Measurements from ENCODE around the gene SLC9A9. TPM values are rescaled to one million over a fixed set of nuclear protein-coding genes. Genes with fewer than 3 reads are reported as not detected.
"Not testable (repeated sequence)": the region's sequence is repeated elsewhere in the genome, so short reads cannot be mapped to it uniquely, and the experiment has no call there.

Gene SLC9A9
- total RNA-seq, 3 donors from 2014 or later (not counting 1 experiment from before 2014, with no cell fraction given), result 24.0 to 29.1 (median 27.2) TPM

GRCh38 chr3:143884861-143885260 lies 36.6 kb upstream of the SLC9A9 start:
- no peak overlapping the region for H3K4me3 ChIP-seq (ENCODE audit: low read length)

GRCh38 chr3:143883151-143883550 lies 34.9 kb upstream of the SLC9A9 start:
- H3K4me1 ChIP-seq (ENCODE audit: control insufficient read depth, insufficient read depth, low read length), result no peaks in the 10 kb centered on the region
- H3K27me3 Mint-ChIP-seq (ENCODE audit: low read depth in 2 of 2), result peaks cover 22 to 39% of the 10 kb centered on the region in 2 donors
- H3K27me3 ChIP-seq (ENCODE audit: control insufficient read depth, insufficient read depth, low read length), result no peaks in the 10 kb centered on the region
- H3K4me1 Mint-ChIP-seq, result peaks cover 0 to 4% of the 10 kb centered on the region in 2 donors
- no peaks in the 10 kb centered on the region for H3K36me3 Mint-ChIP-seq
- no peak overlapping the region for H3K4me3 ChIP-seq (ENCODE audit: low read length)
- TF ChIP-seq, protein P1, sequence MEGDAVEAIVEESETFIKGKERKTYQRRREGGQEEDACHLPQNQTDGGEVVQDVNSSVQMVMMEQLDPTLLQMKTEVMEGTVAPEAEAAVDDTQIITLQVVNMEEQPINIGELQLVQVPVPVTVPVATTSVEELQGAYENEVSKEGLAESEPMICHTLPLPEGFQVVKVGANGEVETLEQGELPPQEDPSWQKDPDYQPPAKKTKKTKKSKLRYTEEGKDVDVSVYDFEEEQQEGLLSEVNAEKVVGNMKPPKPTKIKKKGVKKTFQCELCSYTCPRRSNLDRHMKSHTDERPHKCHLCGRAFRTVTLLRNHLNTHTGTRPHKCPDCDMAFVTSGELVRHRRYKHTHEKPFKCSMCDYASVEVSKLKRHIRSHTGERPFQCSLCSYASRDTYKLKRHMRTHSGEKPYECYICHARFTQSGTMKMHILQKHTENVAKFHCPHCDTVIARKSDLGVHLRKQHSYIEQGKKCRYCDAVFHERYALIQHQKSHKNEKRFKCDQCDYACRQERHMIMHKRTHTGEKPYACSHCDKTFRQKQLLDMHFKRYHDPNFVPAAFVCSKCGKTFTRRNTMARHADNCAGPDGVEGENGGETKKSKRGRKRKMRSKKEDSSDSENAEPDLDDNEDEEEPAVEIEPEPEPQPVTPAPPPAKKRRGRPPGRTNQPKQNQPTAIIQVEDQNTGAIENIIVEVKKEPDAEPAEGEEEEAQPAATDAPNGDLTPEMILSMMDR (IDR thresholded peaks at IDR 0.05), result no peak
- no peak overlapping the region for H3K27ac ChIP-seq (ENCODE audit: low read length)
- no peak overlapping the region for H3K4me3 Mint-ChIP-seq
- WGBS (ENCODE audit: insufficient coverage), result 83% methylated on average over 2 of the region's 3 CpGs
- intact Hi-C loops (cut with micrococcal nuclease), result no loop called here
- H3K27ac Mint-ChIP-seq, result no peak overlapping the region
- DNase-seq, result no peak
- H3K9me3 Mint-ChIP-seq, result no peaks in the 10 kb centered on the region
- no peaks in the 10 kb centered on the region for H3K36me3 ChIP-seq (ENCODE audit: control insufficient read depth, insufficient read depth, low read length)
- H3K9me3 ChIP-seq (ENCODE audit: control insufficient read depth, insufficient read depth, low read length), result no peaks in the 10 kb centered on the region
- no peak for ATAC-seq

More at GRCh38 chr3:143884861-143885260, 36.6 kb upstream of the SLC9A9 start:
- Mint-ChIP-seq H3K27ac (no peak overlapping the region), H3K4me3 (no peak overlapping the region), H3K4me1 (peaks cover 0 to 4% of the 10 kb centered on the region in 2 donors), H3K9me3 (no peaks in the 10 kb centered on the region), H3K36me3 (no peaks in the 10 kb centered on the region), H3K27me3 (ENCODE audit: low read depth in 2 of 2) (peaks cover 20 to 49% of the 10 kb centered on the region in 2 donors)
- TF ChIP-seq, protein P1 (IDR thresholded peaks at IDR 0.05), result no peak
- no peaks in the 10 kb centered on the region for H3K4me1 ChIP-seq (ENCODE audit: control insufficient read depth, insufficient read depth, low read length)
- intact Hi-C loops (cut with micrococcal nuclease), result no loop called here
- DNase-seq (no peak), ATAC-seq (no peak)
- no peaks in the 10 kb centered on the region for H3K9me3 ChIP-seq (ENCODE audit: control insufficient read depth, insufficient read depth, low read length)
- 81% methylated on average over 3 of the region's 3 CpGs for WGBS (ENCODE audit: insufficient coverage)
- no peaks in the 10 kb centered on the region for H3K27me3 ChIP-seq (ENCODE audit: control insufficient read depth, insufficient read depth, low read length)
- no peak overlapping the region for H3K27ac ChIP-seq (ENCODE audit: low read length)
- H3K36me3 ChIP-seq (ENCODE audit: control insufficient read depth, insufficient read depth, low read length), result no peaks in the 10 kb centered on the region

GRCh38 chr3:143881095-143881494 lies 32.8 kb upstream of the SLC9A9 start:
- H3K4me3 Mint-ChIP-seq, result no peak overlapping the region
- intact Hi-C loops (cut with micrococcal nuclease), result no loop called here
- TF ChIP-seq, protein P1 (IDR thresholded peaks at IDR 0.05), result no peak
- H3K27ac Mint-ChIP-seq, result no peak overlapping the region
- 87% methylated on average over 3 of the region's 3 CpGs for WGBS (ENCODE audit: insufficient coverage)
- Histone ChIP-seq H3K27ac (ENCODE audit: low read length) (no peak overlapping the region), H3K27me3 (ENCODE audit: control insufficient read depth, insufficient read depth, low read length) (no peaks in the 10 kb centered on the region), H3K4me1 (ENCODE audit: control insufficient read depth, insufficient read depth, low read length) (no peaks in the 10 kb centered on the region), H3K36me3 (ENCODE audit: control insufficient read depth, insufficient read depth, low read length) (no peaks in the 10 kb centered on the region), H3K4me3 (ENCODE audit: low read length) (no peak overlapping the region), H3K9me3 (ENCODE audit: control insufficient read depth, insufficient read depth, low read length) (no peaks in the 10 kb centered on the region)
- no peaks in the 10 kb centered on the region for H3K36me3 Mint-ChIP-seq
- peaks cover 0 to 5% of the 10 kb centered on the region in 2 donors for H3K4me1 Mint-ChIP-seq
- DNase-seq, result no peak
- peaks cover 22 to 30% of the 10 kb centered on the region in 2 donors for H3K27me3 Mint-ChIP-seq (ENCODE audit: low read depth in 2 of 2)
- ATAC-seq, result no peak
- no peaks in the 10 kb centered on the region for H3K9me3 Mint-ChIP-seq

GRCh38 chr3:143875546-143875945 lies 27.3 kb upstream of the SLC9A9 start:
- TF ChIP-seq, protein P1 (IDR thresholded peaks at IDR 0.05), result no peak
- ATAC-seq (no peak), DNase-seq (no peak)
- Histone ChIP-seq H3K27ac (ENCODE audit: low read length) (no peak overlapping the region), H3K4me1 (ENCODE audit: control insufficient read depth, insufficient read depth, low read length) (no peaks in the 10 kb centered on the region), H3K27me3 (ENCODE audit: control insufficient read depth, insufficient read depth, low read length) (no peaks in the 10 kb centered on the region), H3K36me3 (ENCODE audit: control insufficient read depth, insufficient read depth, low read length) (no peaks in the 10 kb centered on the region), H3K4me3 (ENCODE audit: low read length) (no peak overlapping the region), H3K9me3 (ENCODE audit: control insufficient read depth, insufficient read depth, low read length) (no peaks in the 10 kb centered on the region)
- H3K9me3 Mint-ChIP-seq, result no peaks in the 10 kb centered on the region
- peaks cover 0 to 5% of the 10 kb centered on the region in 2 donors for H3K27me3 Mint-ChIP-seq (ENCODE audit: low read depth in 2 of 2)
- no peak overlapping the region for H3K4me3 Mint-ChIP-seq
- intact Hi-C loops (cut with micrococcal nuclease), result no loop called here
- H3K36me3 Mint-ChIP-seq, result no peaks in the 10 kb centered on the region
- H3K4me1 Mint-ChIP-seq, result peaks cover 0 to 7% of the 10 kb centered on the region in 2 donors
- no peak overlapping the region for H3K27ac Mint-ChIP-seq

DNA sequence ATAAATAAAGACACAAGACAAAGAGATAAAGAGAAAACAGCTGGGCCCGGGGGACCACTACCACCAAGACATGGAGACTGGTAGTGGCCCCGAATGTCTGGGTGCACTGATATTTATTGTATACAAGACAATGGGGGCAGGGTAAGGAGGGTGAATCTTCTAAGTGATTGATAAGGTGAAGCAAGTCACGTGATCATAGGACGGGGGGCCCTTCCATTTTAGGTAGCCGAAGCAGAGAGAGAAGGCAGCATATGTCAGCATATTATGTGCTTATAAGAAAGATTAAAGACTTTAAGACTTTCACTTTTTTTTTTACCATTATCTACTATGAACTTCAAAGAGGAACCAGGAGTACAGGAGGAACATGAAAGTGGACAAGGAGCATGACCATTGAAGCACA lies 25.3 kb upstream of the SLC9A9 start:
- ATAC-seq; H3K27ac Mint-ChIP-seq; H3K9me3 ChIP-seq (ENCODE audit: control insufficient read depth, insufficient read depth, low read length); H3K9me3 Mint-ChIP-seq; H3K36me3 Mint-ChIP-seq; H3K4me1 Mint-ChIP-seq; intact Hi-C loops (cut with micrococcal nuclease); H3K4me3 Mint-ChIP-seq; H3K4me1 ChIP-seq (ENCODE audit: control insufficient read depth, insufficient read depth, low read length); H3K36me3 ChIP-seq (ENCODE audit: control insufficient read depth, insufficient read depth, low read length); H3K27me3 ChIP-seq (ENCODE audit: control insufficient read depth, insufficient read depth, low read length); DNase-seq; H3K27ac ChIP-seq (ENCODE audit: low read length); H3K4me3 ChIP-seq (ENCODE audit: low read length): not testable (repeated sequence)
- H3K27me3 Mint-ChIP-seq (ENCODE audit: low read depth in 2 of 2), result peaks cover 0 to 12% of the 10 kb centered on the region in 2 donors
- WGBS (ENCODE audit: insufficient coverage), result 95% methylated on average over 5 of the region's 5 CpGs

Data from natural killer cell (primary cell).